ENCODE results near the gene TNFAIP6.
A peak's percentile ranks its signal among the peaks of the same experiment; 100 is the strongest.

The TNFAIP6 gene

GRCh38 chr2:151359768-151360461 lies 2.5 kb downstream of the TNFAIP6 start:
- DNase-seq (ENCODE audit: low read depth in 2 of 2), result no peak

- no peak for DNase-seq (ENCODE audit: low read depth in 2 of 2)
These were observed 4.4 kb downstream of the TNFAIP6 start for GRCh38 chr2:151361674-151362370.

DNA sequence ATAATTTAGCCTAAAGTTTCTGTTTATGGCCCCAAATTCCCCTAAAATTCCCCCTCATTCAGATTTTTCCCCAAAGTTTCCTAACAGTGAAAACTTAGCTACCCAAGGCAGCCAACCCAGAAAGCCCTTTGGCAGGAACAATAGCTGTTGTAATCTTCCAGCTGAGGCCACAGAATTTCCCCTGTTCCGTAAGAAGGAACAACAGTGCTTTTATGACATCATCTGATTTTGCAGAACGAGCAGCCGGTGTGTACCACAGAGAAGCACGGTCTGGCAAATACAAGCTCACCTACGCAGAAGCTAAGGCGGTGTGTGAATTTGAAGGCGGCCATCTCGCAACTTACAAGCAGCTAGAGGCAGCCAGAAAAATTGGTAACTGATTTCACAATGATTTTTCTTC lies 6.3 kb downstream of the TNFAIP6 start:
- no peak for DNase-seq (ENCODE audit: low read depth in 2 of 2)

- no peak for DNase-seq (ENCODE audit: low read depth in 2 of 2)
These were observed 10.2 kb downstream of the TNFAIP6 start for GRCh38 chr2:151367571-151367970.

DNA sequence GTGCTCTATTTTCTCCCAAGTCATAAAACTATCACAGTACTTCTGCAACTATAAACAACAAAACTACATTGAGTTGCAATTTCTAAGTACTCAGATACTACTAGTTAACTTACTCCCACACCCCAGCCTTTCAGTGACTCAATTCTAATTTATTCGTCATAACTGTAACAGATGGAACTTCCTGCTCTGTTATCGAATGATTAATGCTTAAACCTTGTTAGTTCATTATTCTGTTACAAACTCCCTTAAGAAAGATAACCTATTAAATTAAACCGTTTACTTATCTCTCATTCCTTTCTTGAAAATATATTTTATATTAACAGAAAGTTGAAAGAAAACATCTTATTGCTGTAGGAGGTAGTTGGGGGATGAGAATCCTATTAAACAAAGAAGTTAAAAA lies 17.0 kb downstream of the TNFAIP6 start:
- no peak for DNase-seq (ENCODE audit: low read depth in 2 of 2)

- no peak for DNase-seq (ENCODE audit: low read depth in 2 of 2)
These were observed 21.8 kb downstream of the TNFAIP6 start for GRCh38 chr2:151379169-151379568.

DNA sequence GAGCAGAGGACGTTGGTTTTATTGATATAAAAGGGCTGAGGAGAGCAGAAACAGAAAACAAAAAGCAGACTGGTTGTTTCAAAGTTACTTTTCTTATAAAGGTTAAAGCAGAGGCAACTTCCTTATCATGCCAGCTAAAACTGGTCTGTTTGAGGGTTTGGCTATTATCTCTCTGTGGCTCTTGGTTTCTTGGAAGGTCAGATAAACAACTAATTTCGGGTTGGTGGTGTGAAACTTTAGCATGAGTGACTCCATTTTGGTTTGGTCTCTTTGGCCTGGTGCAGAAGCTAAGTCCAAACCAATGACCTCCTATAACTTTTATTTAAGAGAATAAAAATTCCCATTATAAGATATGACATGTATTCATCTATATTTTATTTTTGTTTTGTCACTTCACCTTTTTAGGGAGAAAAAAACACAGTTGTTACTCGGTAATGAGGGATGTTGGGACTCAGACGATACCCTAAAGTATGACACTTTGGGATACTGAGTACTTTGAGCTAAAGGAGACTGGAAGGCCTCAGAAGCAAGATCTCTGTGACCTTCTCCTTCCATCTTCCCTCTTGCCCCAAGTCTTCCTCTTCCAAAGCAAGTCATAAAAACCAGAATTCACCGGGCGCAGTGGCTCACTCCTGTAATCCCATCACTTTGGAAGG lies 23.3 kb downstream of the TNFAIP6 start:
- DNase-seq (ENCODE audit: low read depth in 2 of 2), result no peak

DNA sequence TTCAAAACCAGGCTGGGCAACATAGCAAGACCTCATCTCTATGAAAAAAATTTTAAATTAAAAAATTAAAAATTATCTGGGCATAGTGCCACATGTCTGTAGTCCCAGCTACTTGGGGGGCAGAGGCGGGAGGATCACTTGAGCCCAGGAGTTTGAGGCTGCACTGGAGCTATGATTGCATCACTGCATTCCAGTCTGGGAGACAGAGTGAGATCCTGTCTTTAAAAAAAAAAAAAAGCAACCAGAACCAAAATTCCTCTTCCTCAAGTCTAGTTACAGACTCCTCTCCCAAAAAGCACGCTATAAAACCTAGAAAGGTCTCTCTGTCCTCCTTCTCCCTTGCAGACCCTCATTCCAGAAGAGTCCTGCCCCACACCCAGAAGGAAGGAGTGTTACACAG lies 23.9 kb downstream of the TNFAIP6 start:
- DNase-seq (ENCODE audit: low read depth in 2 of 2), result no peak

DNA sequence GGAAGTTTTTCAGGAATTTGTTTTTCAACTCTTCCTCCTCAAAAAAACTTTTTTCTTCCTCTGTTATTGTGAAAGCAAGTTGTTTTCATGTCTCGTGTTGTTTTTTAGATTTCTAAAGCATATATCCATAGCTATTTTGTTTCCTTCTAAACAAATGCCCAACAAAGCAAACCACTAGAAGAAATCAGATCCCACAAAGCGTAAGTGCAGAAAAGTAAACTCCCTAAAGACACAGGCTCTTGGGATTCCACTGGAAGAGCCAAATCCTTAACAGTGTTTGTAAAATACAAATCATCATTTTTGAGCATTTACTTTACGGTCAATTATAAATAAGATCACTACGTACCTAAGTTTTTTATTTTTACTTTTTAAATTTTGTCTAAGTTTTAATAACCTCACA lies 30.6 kb downstream of the TNFAIP6 start:
- no peak for DNase-seq (ENCODE audit: low read depth in 2 of 2)

DNA sequence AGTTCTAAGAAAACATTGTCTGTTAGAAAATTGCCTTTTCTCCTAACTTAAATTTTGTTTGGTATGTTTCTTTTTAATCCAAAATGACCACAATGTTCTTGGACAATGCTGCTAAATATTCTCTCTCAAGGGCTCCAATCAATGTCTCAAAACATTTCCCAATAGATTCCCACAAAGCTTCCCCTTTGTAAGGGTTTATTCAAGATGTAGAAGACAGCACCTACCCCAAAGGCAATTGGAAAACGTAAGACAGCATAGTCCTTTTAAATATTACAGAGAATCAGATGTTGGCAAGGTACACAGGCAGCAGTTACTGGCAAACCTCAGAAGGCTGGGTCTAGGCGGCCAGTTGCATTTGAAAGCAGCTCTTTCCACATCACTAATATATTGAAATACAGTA lies 34.0 kb downstream of the TNFAIP6 start:
- no peak for DNase-seq (ENCODE audit: low read depth in 2 of 2)

- DNase-seq (ENCODE audit: low read depth in 2 of 2), result no peak
These were observed 37.1 kb downstream of the TNFAIP6 start for GRCh38 chr2:151394509-151394908.

DNA sequence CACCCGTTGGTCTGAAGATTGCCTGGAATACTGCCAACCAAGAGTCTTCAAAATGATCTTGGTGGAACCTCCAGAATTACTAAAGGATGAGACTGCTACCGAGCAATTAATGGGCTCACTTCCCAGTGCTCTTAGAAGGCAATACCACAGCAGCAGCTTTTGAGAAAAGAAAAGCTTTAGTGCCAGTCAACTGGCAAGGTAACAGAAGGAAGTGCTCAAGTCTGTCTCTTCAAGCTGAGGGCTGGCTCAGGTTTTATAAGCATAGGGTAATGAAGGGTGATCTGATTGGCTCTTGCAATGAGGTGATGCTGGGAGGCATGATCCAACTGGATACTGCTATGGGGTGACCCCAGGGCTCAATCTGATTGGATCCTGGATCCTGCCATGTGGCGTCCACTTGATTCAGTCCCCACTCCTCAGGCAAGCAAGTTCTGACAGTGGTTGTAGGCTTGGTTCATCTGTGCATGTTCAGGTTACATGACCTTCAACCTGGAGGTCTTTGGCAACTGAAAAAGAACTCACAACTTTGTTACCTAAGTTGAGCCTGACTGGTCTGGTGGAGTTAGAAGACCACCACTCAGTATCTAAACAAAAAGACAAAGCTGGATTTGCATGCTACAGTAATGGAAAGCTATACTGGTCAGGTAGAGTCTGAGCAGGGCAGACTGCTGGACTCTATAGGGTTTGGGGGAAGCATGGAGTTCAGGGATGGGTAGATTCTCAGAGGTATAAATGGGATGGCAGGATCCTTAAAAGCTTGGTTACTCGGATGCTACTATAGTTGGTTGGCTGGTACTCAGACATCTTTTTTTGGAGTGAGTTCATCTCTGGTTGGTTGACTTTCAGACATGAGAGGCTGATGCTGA lies 38.4 kb downstream of the TNFAIP6 start:
- DNase-seq (ENCODE audit: low read depth in 2 of 2), result no peak

- no peak for DNase-seq (ENCODE audit: low read depth in 2 of 2)
These were observed 42.6 kb downstream of the TNFAIP6 start for GRCh38 chr2:151399981-151400380.

GRCh38 chr2:151401149-151401548 lies 43.8 kb downstream of the TNFAIP6 start:
- DNase-seq (ENCODE audit: low read depth in 2 of 2), result no peak

DNA sequence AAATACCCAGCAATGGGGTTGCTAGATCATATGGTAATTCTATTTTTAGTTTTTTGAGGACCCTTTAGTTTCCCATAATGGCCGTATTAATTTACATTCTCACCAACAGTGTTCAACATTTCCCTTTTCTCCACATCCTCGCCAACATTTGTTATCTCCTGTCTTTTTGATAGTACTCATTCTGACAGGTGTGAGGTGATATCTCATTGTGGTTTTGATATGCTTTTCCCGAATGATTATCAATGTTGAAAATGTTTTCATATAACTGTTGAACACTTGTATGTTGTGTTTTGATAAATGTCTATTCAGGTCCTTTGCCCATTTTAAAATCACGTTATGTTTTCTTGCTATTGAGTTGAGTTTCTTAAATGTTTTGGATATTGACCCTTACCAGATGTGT lies 46.5 kb downstream of the TNFAIP6 start:
- DNase-seq (ENCODE audit: low read depth in 2 of 2), result no peak

- no peak for DNase-seq (ENCODE audit: low read depth in 2 of 2)
These were observed 48.0 kb downstream of the TNFAIP6 start for GRCh38 chr2:151405376-151405775.

- no peak for DNase-seq (ENCODE audit: low read depth in 2 of 2)
These were observed 49.9 kb downstream of the TNFAIP6 start for GRCh38 chr2:151407281-151407680.

GRCh38 chr2:151408788-151409600 lies 51.6 kb downstream of the TNFAIP6 start:
- DNase-seq (ENCODE audit: low read depth in 2 of 2), result no peak

DNA sequence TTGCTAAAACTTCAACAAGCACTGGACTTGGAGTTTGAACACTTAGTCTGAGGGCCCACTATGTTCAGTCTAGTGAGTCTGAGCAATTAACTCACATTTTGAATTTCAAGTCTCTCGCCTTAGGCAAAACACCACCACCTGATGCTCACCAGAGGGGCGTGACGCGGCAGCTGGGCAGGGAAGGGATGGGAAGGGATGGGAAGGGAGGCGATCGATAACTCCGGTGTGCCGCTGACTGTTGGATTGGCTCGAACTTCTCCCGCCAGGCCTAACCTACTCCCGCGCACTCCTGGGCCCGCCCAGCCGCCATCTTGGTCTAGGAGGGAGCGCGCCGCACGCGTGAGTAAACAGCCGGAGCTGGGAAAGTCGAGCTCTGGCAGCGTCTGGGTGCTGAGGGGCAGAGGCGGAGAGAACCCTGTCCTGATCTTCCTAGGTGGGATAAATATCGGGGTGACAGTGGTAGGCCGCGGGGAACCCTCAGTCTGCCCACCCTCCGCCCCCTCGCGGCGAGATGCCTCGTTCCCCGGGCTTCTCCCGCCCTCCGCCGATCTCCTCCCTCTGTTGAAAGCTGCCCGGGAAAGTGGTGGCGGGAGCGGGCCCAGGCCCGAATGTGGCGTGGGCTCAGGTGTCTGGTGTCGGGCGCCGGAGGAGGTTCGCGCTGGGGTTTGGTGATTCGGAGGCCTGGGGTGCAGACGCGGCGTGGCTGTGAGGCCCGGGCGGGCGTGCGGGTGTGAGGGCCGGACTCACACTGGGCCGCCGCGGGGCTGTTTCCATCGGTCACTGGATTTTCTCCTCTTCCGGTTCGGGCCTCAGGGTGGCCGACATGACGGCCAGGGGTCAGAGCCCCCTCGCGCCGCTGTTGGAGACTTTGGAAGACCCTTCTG lies 52.5 kb downstream of the TNFAIP6 start, which contains the start of gene RIF1:
Gene RIF1 (plus strand): TSS at position 302 of the 884 bp plus-strand sequence. CDS start 522 bp downstream, at position 824.
- DNase-seq (ENCODE audit: low read depth in 2 of 2), result peak; percentile 71 to 73

DNA sequence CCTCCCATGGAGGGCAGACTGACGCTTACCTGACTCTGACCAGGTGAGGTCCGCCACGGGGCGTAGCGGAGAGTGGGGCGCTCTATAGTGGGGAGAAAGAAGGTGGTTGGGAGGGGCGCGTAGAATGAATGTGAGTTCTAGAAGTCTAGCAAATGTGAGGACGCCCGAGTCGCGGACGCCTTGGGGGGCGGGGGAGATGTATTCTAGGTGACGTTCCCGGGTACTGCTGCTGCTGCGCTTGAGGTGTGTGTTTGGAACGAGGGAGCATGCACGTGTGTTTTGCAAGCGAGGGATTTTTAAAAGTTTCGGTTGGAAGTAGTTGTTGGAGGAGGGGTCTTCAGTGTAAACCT lies 53.1 kb downstream of the TNFAIP6 start:
- DNase-seq (ENCODE audit: low read depth in 2 of 2), result peak; percentile 8 to 13

All from stimulated activated CD8-positive, alpha-beta memory T cell treated with anti-CD3 and anti-CD28 coated beads, Interleukin-15, amount 100 ng/mL, for 48 hours (primary cell).